Measurements from ENCODE around the gene TPSB2.
"Not testable (repeated sequence)": the region's sequence is repeated elsewhere in the genome, so short reads cannot be mapped to it uniquely, and the experiment has no call there.

TPSB2 gene

GRCh38 chr16:1230084-1230470 lies at the start of gene TPSB2:
TSS of gene TPSB2 (minus strand) at chr16:1230184. CDS start at chr16:1229951, 233 bp downstream.
- not testable (repeated sequence) for DNase-seq (ENCODE audit: low read depth); H3K4me3 ChIP-seq (ENCODE audit: low read depth, low read length)

GRCh38 chr16:1279081-1279944 lies 49.3 kb upstream of the TPSB2 start:
- DNase-seq (ENCODE audit: low read depth), result no peak
- no peak overlapping the region for H3K4me3 ChIP-seq (ENCODE audit: low read depth, low read length)

GRCh38 chr16:1278477-1278876 lies 48.5 kb upstream of the TPSB2 start:
- H3K4me3 ChIP-seq (ENCODE audit: low read depth, low read length), result no peak overlapping the region
- DNase-seq (ENCODE audit: low read depth), result no peak

GRCh38 chr16:1277617-1278282 lies 47.8 kb upstream of the TPSB2 start:
- H3K4me3 ChIP-seq (ENCODE audit: low read depth, low read length), result no peak overlapping the region
- no peak for DNase-seq (ENCODE audit: low read depth)

- H3K4me3 ChIP-seq (ENCODE audit: low read depth, low read length), result no peak overlapping the region
- DNase-seq (ENCODE audit: low read depth), result no peak
Measured at GRCh38 chr16:1277151-1277598, 47.2 kb upstream of the TPSB2 start.

GRCh38 chr16:1276580-1276878 lies 46.5 kb upstream of the TPSB2 start:
- H3K4me3 ChIP-seq (ENCODE audit: low read depth, low read length), result no peak overlapping the region

GRCh38 chr16:1275791-1276579 lies 46.0 kb upstream of the TPSB2 start:
- H3K4me3 ChIP-seq (ENCODE audit: low read depth, low read length), result no peak overlapping the region
- DNase-seq (ENCODE audit: low read depth), result no peak

More at GRCh38 chr16:1276580-1276878, 46.5 kb upstream of the TPSB2 start:
- no peak for DNase-seq (ENCODE audit: low read depth)

GRCh38 chr16:1274767-1275166 lies 44.8 kb upstream of the TPSB2 start:
- H3K4me3 ChIP-seq (ENCODE audit: low read depth, low read length), result no peak overlapping the region

GRCh38 chr16:1273816-1274215 lies 43.8 kb upstream of the TPSB2 start:
- DNase-seq (ENCODE audit: low read depth), result no peak
- H3K4me3 ChIP-seq (ENCODE audit: low read depth, low read length), result no peak overlapping the region

More at GRCh38 chr16:1274767-1275166, 44.8 kb upstream of the TPSB2 start:
- DNase-seq (ENCODE audit: low read depth), result no peak

- DNase-seq (ENCODE audit: low read depth), result no peak
- H3K4me3 ChIP-seq (ENCODE audit: low read depth, low read length), result no peak overlapping the region
Measured at GRCh38 chr16:1272453-1273198, 42.6 kb upstream of the TPSB2 start.

GRCh38 chr16:1271724-1272413 lies 41.9 kb upstream of the TPSB2 start:
- not testable (repeated sequence) for H3K4me3 ChIP-seq (ENCODE audit: low read depth, low read length); DNase-seq (ENCODE audit: low read depth)

- DNase-seq (ENCODE audit: low read depth), result no peak
- no peak overlapping the region for H3K4me3 ChIP-seq (ENCODE audit: low read depth, low read length)
Measured at GRCh38 chr16:1271380-1271723, 41.4 kb upstream of the TPSB2 start.

- H3K4me3 ChIP-seq (ENCODE audit: low read depth, low read length); DNase-seq (ENCODE audit: low read depth): not testable (repeated sequence)
Measured at GRCh38 chr16:1269418-1269817, 39.4 kb upstream of the TPSB2 start.

GRCh38 chr16:1265826-1266225 lies 35.8 kb upstream of the TPSB2 start:
- no peak overlapping the region for H3K4me3 ChIP-seq (ENCODE audit: low read depth, low read length)
- no peak for DNase-seq (ENCODE audit: low read depth)

GRCh38 chr16:1265090-1265630 lies 35.2 kb upstream of the TPSB2 start:
- DNase-seq (ENCODE audit: low read depth), result no peak
- no peak overlapping the region for H3K4me3 ChIP-seq (ENCODE audit: low read depth, low read length)

- H3K4me3 ChIP-seq (ENCODE audit: low read depth, low read length), result no peak overlapping the region
- DNase-seq (ENCODE audit: low read depth), result no peak
Measured at GRCh38 chr16:1264345-1265089, 34.5 kb upstream of the TPSB2 start.

- no peak for DNase-seq (ENCODE audit: low read depth)
- H3K4me3 ChIP-seq (ENCODE audit: low read depth, low read length), result no peak overlapping the region
Measured at GRCh38 chr16:1263591-1264344, 33.8 kb upstream of the TPSB2 start.
